Left hindlimb (tissue), 1 donor: ENCODE results near the gene NAP1L1.

Source experiments
- DNase-seq: peaks from one replicate; pipeline ENCODE4 v3.0.0-alpha.2; 2018

Gene NAP1L1

DNA sequence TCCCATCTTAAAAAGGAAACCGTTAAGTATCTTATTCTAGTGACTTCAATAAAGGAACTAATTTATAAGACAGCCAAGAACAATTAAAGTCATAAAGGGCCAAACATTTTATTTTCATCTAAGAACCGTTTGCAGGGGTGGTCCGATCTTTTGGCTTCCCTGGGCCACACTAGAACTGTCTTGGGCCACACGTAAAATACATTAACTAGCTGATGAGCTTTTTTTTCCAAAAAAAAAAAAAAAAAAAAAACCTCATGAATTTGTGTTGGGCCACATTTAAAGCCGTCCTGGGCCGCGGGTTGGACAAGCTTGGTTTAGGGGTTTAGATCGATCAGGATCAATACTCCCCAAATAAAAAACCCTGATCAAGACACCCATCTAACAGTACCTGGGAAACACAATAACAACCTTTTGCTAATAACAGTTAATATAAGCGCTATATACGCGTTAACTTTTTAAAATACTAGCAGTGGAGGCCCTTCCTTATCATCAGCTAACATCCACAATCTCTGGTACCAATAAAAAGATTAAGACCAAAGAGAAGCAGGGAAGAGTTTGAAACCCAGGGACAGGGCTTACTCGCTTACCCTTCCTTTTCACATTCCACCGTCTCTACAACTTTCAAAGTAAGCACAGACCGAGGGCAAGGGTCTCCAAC, 1.1 kb downstream of the NAP1L1 start:
- DNase-seq, result no peak

DNA sequence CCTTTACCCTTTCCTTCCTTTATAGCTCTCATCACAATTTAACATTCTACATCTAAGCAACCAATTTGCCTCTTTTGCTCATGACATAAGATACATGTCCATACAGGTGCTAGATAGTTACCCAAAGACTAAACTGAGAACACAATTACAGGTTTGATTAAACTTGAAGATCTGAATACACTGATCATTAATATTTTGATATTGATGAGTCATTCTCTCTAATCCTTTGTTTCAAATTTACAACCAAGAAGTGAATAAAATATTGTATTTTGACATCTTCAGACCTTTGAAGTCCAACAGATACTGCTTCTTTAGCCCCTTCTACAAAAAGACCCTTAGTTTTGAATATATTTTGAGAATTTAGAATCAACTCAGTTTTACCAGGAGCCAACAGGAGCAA, 2.6 kb downstream of the NAP1L1 start:
- DNase-seq, result no peak

- no peak for DNase-seq
Measured at GRCh38 chr12:76080729-76081415, 3.6 kb downstream of the NAP1L1 start.

DNA sequence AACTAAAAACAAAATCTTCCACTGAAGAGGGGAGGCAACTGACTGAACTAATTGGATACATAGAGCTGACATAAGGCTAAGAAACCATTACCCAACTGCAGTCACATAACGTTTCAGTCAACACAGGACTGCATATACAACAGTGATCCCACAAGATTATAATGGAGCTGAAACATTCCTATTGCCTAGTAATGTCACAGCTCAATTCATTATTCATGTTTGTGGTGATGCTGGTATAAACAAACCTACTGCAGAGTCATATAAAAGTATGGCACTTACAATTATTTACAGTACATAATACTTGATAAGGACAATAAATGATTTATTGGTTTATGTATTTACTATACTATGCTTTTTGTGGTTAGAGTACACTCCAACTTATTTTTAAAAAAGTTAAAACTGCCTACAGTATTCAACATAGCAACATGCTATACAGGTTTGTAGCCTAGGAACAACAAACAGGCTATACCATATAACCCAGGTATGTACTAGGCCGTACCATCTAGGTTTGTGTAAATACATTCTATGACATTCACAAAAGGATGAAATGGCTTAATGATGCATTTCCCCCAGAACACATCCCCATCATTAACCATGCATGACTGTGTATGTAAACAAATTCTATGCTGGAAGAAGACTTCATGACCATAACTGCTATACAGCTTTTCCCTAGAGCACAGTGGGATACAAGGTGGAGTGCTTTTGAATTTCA, 4.3 kb downstream of the NAP1L1 start:
- no peak for DNase-seq

- no peak for DNase-seq
Measured at GRCh38 chr12:76078748-76079147, 5.7 kb downstream of the NAP1L1 start.

DNA sequence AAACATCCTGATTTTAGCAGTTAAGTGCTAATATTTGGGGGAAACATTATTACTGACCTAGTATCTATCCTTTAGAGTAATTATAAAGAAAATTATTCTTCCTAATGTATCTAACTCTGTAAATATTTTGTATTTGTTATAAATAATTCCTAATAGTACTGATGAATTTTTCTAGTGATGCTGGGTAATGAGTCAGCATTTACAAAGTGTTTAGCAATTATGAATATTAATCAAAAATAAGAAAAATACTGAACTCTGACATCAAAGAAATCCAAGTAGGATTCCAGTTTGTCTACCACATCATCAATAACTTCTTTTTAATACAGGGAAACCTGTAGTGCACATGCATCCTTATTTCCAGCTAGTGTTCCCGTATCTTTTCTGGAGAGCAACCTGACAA, 9.0 kb downstream of the NAP1L1 start:
- DNase-seq, result no peak

- no peak for DNase-seq
Measured at GRCh38 chr12:76074701-76075336, 9.7 kb downstream of the NAP1L1 start.

- no peak for DNase-seq
Measured at GRCh38 chr12:76073561-76073960, 10.9 kb downstream of the NAP1L1 start.

DNA sequence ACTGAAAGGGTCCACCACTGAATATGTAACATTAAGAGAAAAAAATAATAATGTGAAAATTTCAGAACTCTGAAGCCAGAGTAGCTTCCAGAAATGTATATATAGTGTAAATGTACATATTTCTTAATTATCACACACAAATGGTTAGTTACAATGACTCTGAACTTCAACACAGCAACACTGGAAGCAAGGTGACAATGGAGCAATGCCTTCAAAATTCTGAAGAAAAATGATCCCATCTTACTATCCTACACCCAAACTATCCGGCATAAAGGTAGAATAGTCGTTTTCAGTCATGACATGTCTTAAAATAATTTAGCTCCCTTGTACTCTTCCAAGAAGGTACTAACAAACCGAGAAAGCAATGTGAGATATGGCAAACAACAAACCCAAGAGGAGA, 11.9 kb downstream of the NAP1L1 start:
- no peak for DNase-seq

GRCh38 chr12:76069339-76069738, 15.1 kb downstream of the NAP1L1 start:
- DNase-seq, result no peak

- DNase-seq, result no peak
Measured at GRCh38 chr12:76065917-76066316, 18.6 kb downstream of the NAP1L1 start.

DNA sequence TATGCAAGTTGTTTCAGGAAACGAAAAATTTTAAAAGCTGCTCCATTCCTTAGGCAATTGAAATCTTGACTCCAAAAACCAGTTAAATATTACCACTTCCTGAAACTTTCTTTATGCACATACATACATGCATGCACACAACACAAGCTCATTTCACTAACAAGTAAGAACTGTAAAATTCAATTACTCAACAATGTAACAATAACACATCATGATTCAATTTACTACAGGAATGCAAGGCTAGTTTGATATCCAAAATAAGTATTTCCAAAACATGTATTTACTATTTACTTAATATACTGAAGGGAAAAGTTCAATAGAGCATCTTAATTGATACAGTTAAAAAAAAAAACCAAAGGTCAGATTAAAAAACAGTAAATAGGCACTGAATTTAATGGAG, 19.6 kb downstream of the NAP1L1 start:
- DNase-seq, result no peak

- no peak for DNase-seq
Measured at GRCh38 chr12:76060111-76060510, 24.4 kb downstream of the NAP1L1 start.

- no peak for DNase-seq
Measured at GRCh38 chr12:76057326-76057725, 27.2 kb downstream of the NAP1L1 start.

GRCh38 chr12:76055393-76055792, 29.1 kb downstream of the NAP1L1 start:
- no peak for DNase-seq

- no peak for DNase-seq
Measured at GRCh38 chr12:76049575-76050251, 34.8 kb downstream of the NAP1L1 start.

DNA sequence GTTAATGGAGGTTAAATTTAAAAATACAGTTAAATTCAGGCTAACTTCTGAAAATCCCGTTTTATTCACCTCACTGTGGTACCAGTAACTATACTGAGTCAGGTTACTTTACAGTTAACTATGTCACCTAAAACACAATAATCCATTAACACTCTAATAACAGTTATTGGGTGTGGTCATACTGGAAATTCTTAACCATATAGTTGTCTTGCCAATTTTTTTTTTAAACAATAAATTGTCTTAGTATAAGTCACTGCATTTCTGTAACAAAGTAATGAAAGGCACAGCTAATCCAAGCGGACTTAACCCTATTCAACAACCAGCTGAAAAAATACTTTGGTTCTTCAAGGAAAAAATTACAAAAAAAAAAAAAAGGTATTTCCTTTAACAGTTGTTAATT, 36.7 kb downstream of the NAP1L1 start:
- no peak for DNase-seq

DNA sequence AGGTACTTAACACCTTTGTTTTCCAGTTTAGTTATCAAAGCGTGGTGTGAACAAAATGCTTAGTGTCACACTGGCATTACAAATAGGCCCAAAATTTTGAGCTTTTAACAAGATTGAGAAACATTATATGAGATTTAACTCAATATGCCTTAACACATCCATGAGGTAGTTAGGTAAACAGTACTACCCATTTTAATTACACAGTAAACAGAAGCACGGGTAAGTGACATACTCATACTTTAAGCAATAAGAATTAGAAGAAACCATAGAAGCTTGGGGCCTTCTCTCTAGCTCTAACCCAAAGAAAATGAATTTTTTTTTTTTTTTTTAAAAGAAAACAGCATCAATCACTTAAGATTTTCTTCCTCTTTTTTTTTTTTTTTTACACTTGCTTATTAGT, 37.4 kb downstream of the NAP1L1 start:
- no peak for DNase-seq

DNA sequence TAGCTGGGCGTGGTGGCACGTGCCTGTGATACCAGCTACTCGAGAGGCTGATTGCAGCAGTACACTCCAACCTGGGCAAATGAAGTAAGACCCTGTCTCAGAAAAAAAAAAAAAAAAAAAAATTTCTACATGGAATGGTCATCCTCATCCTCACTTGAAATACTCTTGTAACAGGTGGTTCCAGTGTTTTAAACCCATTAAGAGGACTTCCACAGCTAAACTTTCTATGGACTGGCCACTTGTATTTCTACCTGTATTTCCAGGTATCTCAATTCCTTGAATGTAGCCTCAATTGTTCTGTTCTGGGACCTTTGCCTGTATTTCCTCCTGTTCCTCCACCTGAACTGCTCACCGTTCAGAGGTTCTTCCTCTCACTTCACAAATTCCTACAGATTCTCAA, 41.1 kb downstream of the NAP1L1 start:
- DNase-seq, result no peak

DNA sequence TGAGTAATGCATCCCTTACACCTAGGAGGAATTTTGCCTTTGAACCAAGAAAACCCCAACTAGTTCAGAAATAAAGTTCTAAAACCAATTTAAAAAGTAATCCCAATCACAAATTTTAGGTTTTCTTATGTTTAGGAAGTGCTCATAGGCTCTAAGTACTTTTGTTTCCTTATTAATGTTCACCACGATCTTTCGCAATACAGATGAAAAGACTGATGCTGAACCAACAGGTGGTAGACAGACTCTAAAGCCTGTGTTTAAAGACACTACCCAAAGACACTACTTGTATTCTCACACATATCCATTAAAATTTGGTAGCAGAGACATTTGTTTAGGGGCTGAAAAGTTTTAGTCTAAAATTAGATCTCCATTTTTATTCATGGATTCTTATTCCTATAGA, 42.3 kb downstream of the NAP1L1 start:
- no peak for DNase-seq

- no peak for DNase-seq
Measured at GRCh38 chr12:76041406-76041805, 43.1 kb downstream of the NAP1L1 start.

DNA sequence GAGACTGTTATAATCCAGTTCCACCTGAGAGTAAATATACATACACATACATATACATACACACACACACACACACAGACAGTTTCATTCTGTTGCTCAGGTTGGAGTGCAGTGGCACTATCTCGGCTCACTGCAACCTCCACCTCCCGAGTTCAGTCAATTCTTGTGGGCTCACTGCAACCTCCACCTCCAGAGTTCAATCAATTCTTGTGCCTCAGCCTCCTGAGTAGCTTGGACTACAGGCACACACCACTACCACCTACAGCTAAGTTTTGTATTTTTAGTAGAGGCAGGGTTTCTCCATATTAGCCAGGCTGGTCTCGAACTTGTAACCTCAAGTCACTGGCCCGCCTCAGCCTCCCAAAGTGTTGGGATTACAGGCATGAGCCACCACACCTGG, 44.0 kb downstream of the NAP1L1 start:
- no peak for DNase-seq

GRCh38 chr12:76038176-76038575, 46.3 kb downstream of the NAP1L1 start:
- DNase-seq, result no peak
